ENCODE results near the gene SLC1A7. TPM values are rescaled to one million over a fixed set of nuclear protein-coding genes. Genes with fewer than 3 reads are reported as not detected.
"Not testable (repeated sequence)": the region's sequence is repeated elsewhere in the genome, so short reads cannot be mapped to it uniquely, and the experiment has no call there.

The SLC1A7 gene
- total RNA-seq (2014; rRNA removed; shearing (Covaris generic); ENCODE audit: low replicate concordance) = not detected in 2 replicates

DNA sequence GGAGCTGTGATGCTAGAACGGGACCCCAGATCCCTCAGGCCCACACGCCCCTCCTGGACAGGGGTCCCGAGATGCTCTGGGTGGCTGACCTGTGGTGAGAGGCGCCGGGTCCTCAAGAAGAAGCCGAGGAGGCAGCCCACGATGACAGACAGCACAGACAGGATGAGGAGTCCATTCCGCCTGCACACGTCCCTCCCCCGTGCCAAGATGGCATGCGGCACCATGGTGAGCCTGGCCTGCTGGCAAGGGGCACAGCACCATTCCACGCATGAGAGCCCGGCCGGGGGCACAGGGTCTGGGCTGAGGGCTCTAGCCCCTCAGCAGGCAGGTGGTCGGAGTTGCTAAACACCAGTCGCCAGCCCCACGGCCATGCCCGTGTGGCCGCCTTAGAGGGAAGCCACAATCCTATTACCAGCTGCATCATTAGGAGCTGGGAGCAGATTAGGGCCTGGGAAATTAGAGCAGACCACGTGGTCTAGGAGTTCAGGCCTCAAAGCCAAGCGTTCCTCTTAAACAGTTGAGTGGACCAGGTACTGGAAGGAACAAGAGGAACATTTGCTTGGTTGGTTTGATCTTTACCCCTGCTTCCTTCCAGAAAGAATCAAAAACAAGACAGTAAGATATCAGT lies at the start of gene SLC1A7:
TSS of gene SLC1A7 (minus strand) at position 413 of the 628 bp plus-strand sequence. CDS start at position 224, 189 bp downstream.
- H2AFZ ChIP-seq (ENCODE audit: low read length) = no peak within 1 kb of the TSS
- no peak within 1 kb of the TSS for H3K4me3 ChIP-seq (ENCODE audit: low read length)
- H3K27me3 ChIP-seq (ENCODE audit: low read length) = no peaks in the 10 kb centered on the region
- H3K9me3 ChIP-seq (ENCODE audit: low read length) = peaks cover 8% of the 10 kb centered on the region
- DNase-seq = no peak
- no peak within 1 kb of the TSS for H3K27ac ChIP-seq (ENCODE audit: low read length)
- H3K9me2 ChIP-seq (replicated peaks; ENCODE audit: insufficient read depth, low read length) = no peaks in the 10 kb centered on the region
- H3K79me2 ChIP-seq (ENCODE audit: low read length) = no peaks in the 10 kb centered on the region
- H3K4me2 ChIP-seq (ENCODE audit: low read depth, low read length, poor library complexity, severe bottlenecking) = no peak within 1 kb of the TSS
- H4K20me1 ChIP-seq (ENCODE audit: insufficient read depth, low read depth, low read length) = no peaks in the 10 kb centered on the region
- H3K36me3 ChIP-seq (ENCODE audit: insufficient read depth, low read length) = no peaks in the 10 kb centered on the region
- no peak within 1 kb of the TSS for H3K9ac ChIP-seq (ENCODE audit: low read length)
- H3K4me1 ChIP-seq (ENCODE audit: low read length) = peaks cover 3% of the 10 kb centered on the region; the same call in 1 of the 2 replicates

DNA sequence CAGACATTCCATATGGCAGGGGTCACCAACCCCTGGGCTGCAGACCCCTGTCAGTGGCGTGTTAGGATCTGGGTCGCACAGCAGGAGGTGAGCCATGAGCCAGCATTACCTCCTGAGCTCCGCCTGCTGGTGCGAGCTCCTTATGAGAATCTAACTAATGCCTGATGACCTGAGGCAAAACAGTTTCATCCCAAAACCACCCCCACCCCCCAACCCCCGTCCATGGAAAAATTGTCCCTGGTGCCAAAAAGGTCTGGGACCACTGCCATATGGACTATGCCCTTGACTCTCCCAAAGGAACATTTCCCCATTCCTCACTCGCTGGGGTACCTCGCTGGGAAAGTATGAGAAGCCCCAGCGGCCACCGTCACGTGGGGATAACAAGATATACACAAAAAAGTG lies 47.8 kb upstream of the SLC1A7 start:
- Histone ChIP-seq H3K4me2 (ENCODE audit: low read depth, low read length, poor library complexity, severe bottlenecking) (no peak overlapping the region), H3K4me1 (ENCODE audit: low read length) (no peaks in the 10 kb centered on the region), H3K36me3 (ENCODE audit: insufficient read depth, low read length) (no peaks in the 10 kb centered on the region), H4K20me1 (ENCODE audit: insufficient read depth, low read depth, low read length) (no peaks in the 10 kb centered on the region), H3K9ac (ENCODE audit: low read length) (no peak overlapping the region), H3K27ac (ENCODE audit: low read length) (no peak overlapping the region), H3K79me2 (ENCODE audit: low read length) (no peaks in the 10 kb centered on the region), H3K9me3 (ENCODE audit: low read length) (no peaks in the 10 kb centered on the region), H3K27me3 (ENCODE audit: low read length) (no peaks in the 10 kb centered on the region), H2AFZ (ENCODE audit: low read length) (no peak overlapping the region), H3K4me3 (ENCODE audit: low read length) (no peak overlapping the region), H3K9me2 (replicated peaks; ENCODE audit: insufficient read depth, low read length) (no peaks in the 10 kb centered on the region)
- no peak for DNase-seq

DNA sequence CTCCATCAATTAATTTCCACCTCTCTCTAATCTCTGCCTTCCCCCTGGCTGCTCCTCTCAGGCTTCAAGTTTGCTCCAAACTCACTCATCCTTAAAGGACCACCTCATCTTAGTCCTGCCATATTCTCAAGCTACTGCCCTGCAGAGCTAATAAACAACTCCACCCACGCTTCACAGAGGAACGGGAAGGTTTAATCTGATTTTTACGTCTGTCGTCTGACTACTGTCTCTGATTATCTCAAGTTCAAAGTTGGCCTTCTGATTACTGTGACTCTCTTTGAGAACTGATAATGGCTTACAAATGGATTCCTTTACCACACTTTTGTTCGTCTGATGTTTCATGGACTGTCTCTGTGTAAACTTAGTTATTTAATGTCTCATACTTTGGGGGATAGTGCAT lies 46.6 kb upstream of the SLC1A7 start:
- no peaks in the 10 kb centered on the region for H3K4me1 ChIP-seq (ENCODE audit: low read length)
- no peak overlapping the region for H2AFZ ChIP-seq (ENCODE audit: low read length)
- H3K9ac ChIP-seq (ENCODE audit: low read length) = no peak overlapping the region
- no peak overlapping the region for H3K4me3 ChIP-seq (ENCODE audit: low read length)
- H4K20me1 ChIP-seq (ENCODE audit: insufficient read depth, low read depth, low read length) = no peaks in the 10 kb centered on the region
- H3K4me2 ChIP-seq (ENCODE audit: low read depth, low read length, poor library complexity, severe bottlenecking) = no peak overlapping the region
- DNase-seq = no peak
- H3K27ac ChIP-seq (ENCODE audit: low read length) = no peak overlapping the region
- no peaks in the 10 kb centered on the region for H3K9me3 ChIP-seq (ENCODE audit: low read length)
- H3K36me3 ChIP-seq (ENCODE audit: insufficient read depth, low read length) = no peaks in the 10 kb centered on the region
- no peaks in the 10 kb centered on the region for H3K79me2 ChIP-seq (ENCODE audit: low read length)
- no peaks in the 10 kb centered on the region for H3K9me2 ChIP-seq (replicated peaks; ENCODE audit: insufficient read depth, low read length)
- no peaks in the 10 kb centered on the region for H3K27me3 ChIP-seq (ENCODE audit: low read length)

DNA sequence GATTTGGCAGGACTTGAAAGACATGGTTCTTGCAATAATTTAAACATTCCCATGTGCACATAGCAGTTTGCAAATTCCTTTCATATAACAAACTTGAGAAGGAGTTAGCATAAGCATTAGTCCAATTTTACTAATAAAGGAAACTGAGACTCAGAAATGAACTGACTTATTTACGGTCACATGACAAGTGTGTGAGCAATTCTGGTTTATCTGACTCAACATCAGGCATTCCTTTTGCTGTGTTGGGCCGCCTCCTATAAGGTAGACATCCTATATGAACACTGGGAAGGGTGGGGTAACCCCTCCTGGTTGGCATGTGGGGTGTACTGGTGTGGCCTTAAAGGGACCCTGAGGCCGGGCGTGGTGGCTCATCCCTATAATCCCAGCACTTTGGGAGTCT lies 45.7 kb upstream of the SLC1A7 start:
- Histone ChIP-seq H3K79me2 (ENCODE audit: low read length) (no peaks in the 10 kb centered on the region), H3K4me3 (ENCODE audit: low read length) (no peak overlapping the region), H4K20me1 (ENCODE audit: insufficient read depth, low read depth, low read length) (no peaks in the 10 kb centered on the region), H3K4me2 (ENCODE audit: low read depth, low read length, poor library complexity, severe bottlenecking) (no peak overlapping the region), H2AFZ (ENCODE audit: low read length) (no peak overlapping the region), H3K27ac (ENCODE audit: low read length) (no peak overlapping the region), H3K9ac (ENCODE audit: low read length) (no peak overlapping the region), H3K36me3 (ENCODE audit: insufficient read depth, low read length) (no peaks in the 10 kb centered on the region), H3K9me3 (ENCODE audit: low read length) (no peaks in the 10 kb centered on the region), H3K9me2 (replicated peaks; ENCODE audit: insufficient read depth, low read length) (no peaks in the 10 kb centered on the region), H3K27me3 (ENCODE audit: low read length) (no peaks in the 10 kb centered on the region), H3K4me1 (ENCODE audit: low read length) (no peaks in the 10 kb centered on the region)
- no peak for DNase-seq

DNA sequence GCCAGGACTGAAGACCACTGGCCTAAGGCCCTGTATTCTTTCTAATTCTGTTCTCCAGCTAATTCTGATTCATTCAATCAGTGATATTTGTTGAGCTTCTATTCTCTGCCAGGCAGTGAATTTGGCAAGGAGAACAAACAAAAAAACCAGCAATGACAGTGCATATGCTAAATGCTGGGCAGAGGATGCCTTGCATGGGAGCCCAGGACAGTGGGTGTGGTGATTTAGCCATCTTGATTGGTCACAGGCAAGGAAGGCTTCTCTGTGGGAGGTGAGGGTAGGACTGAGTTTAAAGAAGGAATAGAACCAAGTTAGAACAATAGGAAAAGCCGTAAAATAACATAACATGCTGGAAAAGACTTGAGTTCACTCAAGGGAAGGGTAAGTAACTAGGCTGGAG lies 45.0 kb upstream of the SLC1A7 start:
- H3K4me1 ChIP-seq (ENCODE audit: low read length) = no peaks in the 10 kb centered on the region

DNA sequence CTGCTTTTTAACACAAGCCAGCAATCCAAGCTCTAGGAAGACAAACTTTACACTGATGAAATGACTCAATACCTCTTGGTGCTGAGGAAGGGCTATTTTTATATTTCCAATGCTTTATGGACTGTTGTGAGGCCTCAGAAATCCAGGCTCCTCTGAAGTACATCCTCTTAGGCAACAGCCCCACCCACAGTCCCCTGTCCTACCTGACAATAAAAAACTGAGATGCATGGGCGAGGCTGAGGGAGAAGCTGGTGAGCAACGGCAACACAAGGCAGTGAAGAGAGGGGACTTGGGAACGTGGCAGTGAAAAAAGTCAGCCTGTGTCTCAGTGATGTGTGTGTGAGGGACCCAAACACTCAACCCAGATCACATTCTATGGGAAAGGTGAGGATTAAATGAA lies 44.1 kb upstream of the SLC1A7 start:
- Histone ChIP-seq H3K9me2 (replicated peaks; ENCODE audit: insufficient read depth, low read length) (no peaks in the 10 kb centered on the region), H3K4me1 (ENCODE audit: low read length) (no peaks in the 10 kb centered on the region), H3K9me3 (ENCODE audit: low read length) (no peaks in the 10 kb centered on the region), H3K79me2 (ENCODE audit: low read length) (no peaks in the 10 kb centered on the region), H3K4me2 (ENCODE audit: low read depth, low read length, poor library complexity, severe bottlenecking) (no peak overlapping the region), H3K27me3 (ENCODE audit: low read length) (no peaks in the 10 kb centered on the region), H3K36me3 (ENCODE audit: insufficient read depth, low read length) (no peaks in the 10 kb centered on the region), H4K20me1 (ENCODE audit: insufficient read depth, low read depth, low read length) (no peaks in the 10 kb centered on the region), H3K27ac (ENCODE audit: low read length) (no peak overlapping the region), H3K4me3 (ENCODE audit: low read length) (no peak overlapping the region), H2AFZ (ENCODE audit: low read length) (no peak overlapping the region), H3K9ac (ENCODE audit: low read length) (no peak overlapping the region)
- DNase-seq = no peak

More for the DNA sequence above, 45.0 kb upstream of the SLC1A7 start:
- Histone ChIP-seq H3K4me3 (ENCODE audit: low read length) (no peak overlapping the region), H3K9me3 (ENCODE audit: low read length) (no peaks in the 10 kb centered on the region), H3K9ac (ENCODE audit: low read length) (no peak overlapping the region), H3K27ac (ENCODE audit: low read length) (no peak overlapping the region), H3K36me3 (ENCODE audit: insufficient read depth, low read length) (no peaks in the 10 kb centered on the region), H4K20me1 (ENCODE audit: insufficient read depth, low read depth, low read length) (no peaks in the 10 kb centered on the region), H3K79me2 (ENCODE audit: low read length) (no peaks in the 10 kb centered on the region), H3K4me2 (ENCODE audit: low read depth, low read length, poor library complexity, severe bottlenecking) (no peak overlapping the region), H3K9me2 (replicated peaks; ENCODE audit: insufficient read depth, low read length) (no peaks in the 10 kb centered on the region), H2AFZ (ENCODE audit: low read length) (no peak overlapping the region), H3K27me3 (ENCODE audit: low read length) (no peaks in the 10 kb centered on the region)
- DNase-seq = no peak

DNA sequence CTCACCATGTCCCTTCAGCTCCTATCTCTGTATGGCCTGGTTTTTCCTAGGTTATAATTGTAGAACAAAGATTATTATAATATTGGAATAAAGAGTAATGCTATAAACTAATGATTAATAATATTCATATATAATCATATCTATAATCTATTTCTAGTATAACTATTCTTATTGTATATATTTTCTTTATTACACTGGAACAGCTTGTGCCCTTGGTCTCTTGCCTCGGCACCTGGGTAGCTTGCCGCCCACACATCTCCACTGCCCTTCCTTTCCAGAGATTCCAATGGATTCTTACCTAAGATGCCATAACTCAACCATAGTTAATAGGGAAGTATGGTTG lies 43.5 kb upstream of the SLC1A7 start:
- not testable (repeated sequence) for H3K4me3 ChIP-seq (ENCODE audit: low read length); H3K4me2 ChIP-seq (ENCODE audit: low read depth, low read length, poor library complexity, severe bottlenecking); H3K79me2 ChIP-seq (ENCODE audit: low read length); H4K20me1 ChIP-seq (ENCODE audit: insufficient read depth, low read depth, low read length); H3K36me3 ChIP-seq (ENCODE audit: insufficient read depth, low read length); DNase-seq; H3K9me2 ChIP-seq (replicated peaks; ENCODE audit: insufficient read depth, low read length); H3K27me3 ChIP-seq (ENCODE audit: low read length); H3K9me3 ChIP-seq (ENCODE audit: low read length); H3K27ac ChIP-seq (ENCODE audit: low read length); H2AFZ ChIP-seq (ENCODE audit: low read length); H3K9ac ChIP-seq (ENCODE audit: low read length); H3K4me1 ChIP-seq (ENCODE audit: low read length)

DNA sequence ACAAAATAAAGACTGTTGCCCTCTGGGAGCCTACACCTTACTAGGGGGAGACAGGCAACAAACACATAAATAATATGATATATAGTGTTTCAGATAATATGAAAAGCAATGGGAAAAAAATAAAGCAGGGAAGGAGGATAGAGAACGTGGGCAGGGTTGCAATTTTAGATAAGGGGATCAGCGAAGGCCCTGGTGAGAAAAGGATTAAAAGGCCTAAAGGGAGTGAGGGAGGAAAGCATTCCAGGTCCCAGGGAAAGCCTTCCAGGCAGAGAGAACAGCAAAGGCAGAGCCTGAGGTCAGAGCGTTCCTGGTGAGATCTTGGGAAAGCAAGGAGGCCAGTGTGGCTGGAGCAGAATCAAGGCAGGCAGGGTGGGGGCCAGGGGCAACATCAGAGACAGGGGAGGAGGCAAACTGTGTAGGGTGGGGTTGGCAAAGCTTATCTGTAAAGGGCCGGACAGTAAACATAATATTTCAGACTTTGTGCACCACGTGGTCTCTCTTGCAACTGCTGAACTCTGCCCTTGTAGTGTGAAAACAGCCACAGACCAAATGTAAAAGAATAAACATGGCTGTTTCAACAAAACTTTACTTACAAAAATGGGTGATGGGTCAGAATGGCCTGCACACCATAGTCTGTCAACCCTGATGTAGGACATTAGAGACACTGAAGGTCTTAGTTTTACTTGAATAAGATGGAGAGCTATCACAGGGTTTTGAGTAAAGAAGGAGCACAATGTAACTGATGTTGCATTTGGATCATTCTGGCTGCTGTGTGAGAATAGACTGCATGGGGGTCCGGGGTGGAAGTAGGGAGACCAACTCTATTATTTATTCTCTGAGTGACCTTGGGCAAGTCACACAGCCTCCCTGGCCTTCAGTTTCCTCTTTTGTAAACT lies 40.9 kb upstream of the SLC1A7 start:
- Histone ChIP-seq H3K4me3 (ENCODE audit: low read length) (no peak overlapping the region), H4K20me1 (ENCODE audit: insufficient read depth, low read depth, low read length) (no peaks in the 10 kb centered on the region), H3K9me3 (ENCODE audit: low read length) (no peaks in the 10 kb centered on the region), H3K36me3 (ENCODE audit: insufficient read depth, low read length) (no peaks in the 10 kb centered on the region), H3K9me2 (replicated peaks; ENCODE audit: insufficient read depth, low read length) (no peaks in the 10 kb centered on the region), H3K4me2 (ENCODE audit: low read depth, low read length, poor library complexity, severe bottlenecking) (no peak overlapping the region), H3K27me3 (ENCODE audit: low read length) (no peaks in the 10 kb centered on the region), H3K4me1 (ENCODE audit: low read length) (peaks cover 9% of the 10 kb centered on the region), H2AFZ (ENCODE audit: low read length) (no peak overlapping the region), H3K27ac (ENCODE audit: low read length) (no peak overlapping the region), H3K9ac (ENCODE audit: low read length) (no peak overlapping the region), H3K79me2 (ENCODE audit: low read length) (no peaks in the 10 kb centered on the region)
- DNase-seq = no peak

Data from Karpas-422 (cell line).